Measurements from ENCODE around the gene MTAP. TPM values are rescaled to one million over a fixed set of nuclear protein-coding genes. Genes with fewer than 3 reads are reported as not detected.

MTAP gene
- total RNA-seq, 3 donors from 2014 or later = 20.8 to 40.2 (median 29.5) TPM

GRCh38 chr9:21982391-21982790 lies 180.0 kb downstream of the MTAP start:
- no peak for DNase-seq (ENCODE audit: low spot score in 2 of 2)
- H3K27ac ChIP-seq = no peak overlapping the region
- no peaks in the 10 kb centered on the region for H3K4me1 ChIP-seq
- H3K4me3 ChIP-seq = no peak overlapping the region
- H3K9me3 ChIP-seq = no peaks in the 10 kb centered on the region
- TF ChIP-seq POLR2A (IDR thresholded peaks at IDR 0.05) (no peak), POLR2AphosphoS5 (IDR thresholded peaks at IDR 0.05) (no peak)
- TF ChIP-seq, protein P1, sequence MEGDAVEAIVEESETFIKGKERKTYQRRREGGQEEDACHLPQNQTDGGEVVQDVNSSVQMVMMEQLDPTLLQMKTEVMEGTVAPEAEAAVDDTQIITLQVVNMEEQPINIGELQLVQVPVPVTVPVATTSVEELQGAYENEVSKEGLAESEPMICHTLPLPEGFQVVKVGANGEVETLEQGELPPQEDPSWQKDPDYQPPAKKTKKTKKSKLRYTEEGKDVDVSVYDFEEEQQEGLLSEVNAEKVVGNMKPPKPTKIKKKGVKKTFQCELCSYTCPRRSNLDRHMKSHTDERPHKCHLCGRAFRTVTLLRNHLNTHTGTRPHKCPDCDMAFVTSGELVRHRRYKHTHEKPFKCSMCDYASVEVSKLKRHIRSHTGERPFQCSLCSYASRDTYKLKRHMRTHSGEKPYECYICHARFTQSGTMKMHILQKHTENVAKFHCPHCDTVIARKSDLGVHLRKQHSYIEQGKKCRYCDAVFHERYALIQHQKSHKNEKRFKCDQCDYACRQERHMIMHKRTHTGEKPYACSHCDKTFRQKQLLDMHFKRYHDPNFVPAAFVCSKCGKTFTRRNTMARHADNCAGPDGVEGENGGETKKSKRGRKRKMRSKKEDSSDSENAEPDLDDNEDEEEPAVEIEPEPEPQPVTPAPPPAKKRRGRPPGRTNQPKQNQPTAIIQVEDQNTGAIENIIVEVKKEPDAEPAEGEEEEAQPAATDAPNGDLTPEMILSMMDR (IDR thresholded peaks at IDR 0.05) = no peak
- H3K27me3 ChIP-seq = peaks cover 0 to 45% of the 10 kb centered on the region in 2 donors
- no peaks in the 10 kb centered on the region for H3K36me3 ChIP-seq
- intact Hi-C loops (cut with DNase I; ENCODE audit: low total_unique reads) = no loop called here

- no peaks in the 10 kb centered on the region for H3K36me3 ChIP-seq
- H3K4me1 ChIP-seq = no peaks in the 10 kb centered on the region
- TF ChIP-seq POLR2AphosphoS5 (IDR thresholded peaks at IDR 0.05) (no peak), POLR2A (IDR thresholded peaks at IDR 0.05) (no peak)
- TF ChIP-seq, protein P1 (IDR thresholded peaks at IDR 0.05) = no peak
- H3K4me3 ChIP-seq = no peak overlapping the region
- intact Hi-C loops (cut with DNase I; ENCODE audit: low total_unique reads) = no loop called here
- no peak for DNase-seq (ENCODE audit: low spot score in 2 of 2)
- H3K27ac ChIP-seq = no peak overlapping the region
- no peaks in the 10 kb centered on the region for H3K9me3 ChIP-seq
- H3K27me3 ChIP-seq = peaks cover 0 to 39% of the 10 kb centered on the region in 2 donors
Observed at GRCh38 chr9:21982861-21983560, 180.6 kb downstream of the MTAP start.

DNA sequence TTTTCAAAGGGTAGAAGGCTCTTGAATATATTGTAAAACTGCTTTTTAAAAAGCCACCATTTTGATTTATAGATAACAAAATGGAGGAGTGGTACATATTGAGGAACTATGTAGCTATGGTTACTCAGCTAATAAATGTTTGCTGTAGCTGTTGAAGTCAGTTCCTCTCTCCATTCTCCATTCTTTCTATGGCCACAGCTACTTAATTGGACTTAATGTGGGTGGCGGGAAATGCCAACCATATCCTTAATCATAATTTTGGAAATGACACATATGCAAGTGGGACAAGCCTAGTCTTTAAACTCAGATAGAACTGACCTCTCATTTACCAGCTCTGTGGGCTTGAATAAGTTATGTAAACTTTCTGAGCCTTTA lies 181.1 kb downstream of the MTAP start:
- H3K27ac ChIP-seq = no peak overlapping the region
- intact Hi-C loops (cut with DNase I; ENCODE audit: low total_unique reads) = no loop called here
- no peaks in the 10 kb centered on the region for H3K9me3 ChIP-seq
- peaks cover 0 to 34% of the 10 kb centered on the region in 2 donors for H3K27me3 ChIP-seq
- H3K36me3 ChIP-seq = no peaks in the 10 kb centered on the region
- no peak for DNase-seq (ENCODE audit: low spot score in 2 of 2)
- no peak overlapping the region for H3K4me3 ChIP-seq
- no peaks in the 10 kb centered on the region for H3K4me1 ChIP-seq
- TF ChIP-seq, protein P1 (IDR thresholded peaks at IDR 0.05) = no peak
- no peak for TF ChIP-seq POLR2AphosphoS5 (IDR thresholded peaks at IDR 0.05)
- no peak for TF ChIP-seq POLR2A (IDR thresholded peaks at IDR 0.05)

DNA sequence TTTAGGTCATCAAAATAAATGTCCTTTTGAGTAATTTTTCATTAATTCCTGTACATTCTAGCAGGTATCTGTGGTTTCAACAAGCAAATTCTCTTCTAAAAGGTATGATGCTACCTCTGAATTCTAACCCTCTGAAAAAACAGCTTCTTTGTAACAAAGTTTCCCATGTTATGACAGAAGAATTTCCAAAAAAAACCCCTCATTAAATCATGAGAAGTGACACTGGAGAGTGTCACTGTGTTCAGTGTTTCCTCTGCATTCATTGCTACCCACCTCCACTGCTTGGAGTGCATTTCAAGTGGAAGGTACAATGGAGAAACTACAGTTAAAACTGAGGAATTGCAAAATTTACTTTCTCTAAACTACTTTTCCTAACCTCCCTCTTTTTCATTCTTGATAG lies 181.7 kb downstream of the MTAP start:
- intact Hi-C loops (cut with DNase I; ENCODE audit: low total_unique reads) = no loop called here

More for the DNA sequence above, 181.7 kb downstream of the MTAP start:
- H3K4me1 ChIP-seq = no peaks in the 10 kb centered on the region
- no peak overlapping the region for H3K27ac ChIP-seq
- DNase-seq (ENCODE audit: low spot score in 2 of 2) = no peak
- TF ChIP-seq POLR2A (IDR thresholded peaks at IDR 0.05) (no peak), POLR2AphosphoS5 (IDR thresholded peaks at IDR 0.05) (no peak)
- TF ChIP-seq, protein P1 (IDR thresholded peaks at IDR 0.05) = no peak
- H3K27me3 ChIP-seq = peaks cover 0 to 30% of the 10 kb centered on the region in 2 donors
- H3K9me3 ChIP-seq = no peaks in the 10 kb centered on the region
- H3K36me3 ChIP-seq = no peaks in the 10 kb centered on the region
- H3K4me3 ChIP-seq = no peak overlapping the region

Data from breast epithelium (tissue), 4 donors.